OCI-LY3 (cell line): Measurements from ENCODE around the gene TIGD6.

Experiments used
- EZH2phosphoT487 ChIP-seq: fragments of 200-600 bp; shearing (Covaris generic); IDR thresholded peaks from 2 replicates; pipeline ENCODE4 v1.6.1; 2018; ENCODE audit warnings: antibody characterized with exemption, mixed run types, low read depth
- TF ChIP-seq, protein P1 (sequence below): fragments of 200-600, 300-600 bp; sonication (generic); IDR thresholded peaks from 2 replicates; pipeline ENCODE4 v1.5.1; 2014; ENCODE audit warnings: antibody characterized with exemption, low read length, low read depth

DNA sequence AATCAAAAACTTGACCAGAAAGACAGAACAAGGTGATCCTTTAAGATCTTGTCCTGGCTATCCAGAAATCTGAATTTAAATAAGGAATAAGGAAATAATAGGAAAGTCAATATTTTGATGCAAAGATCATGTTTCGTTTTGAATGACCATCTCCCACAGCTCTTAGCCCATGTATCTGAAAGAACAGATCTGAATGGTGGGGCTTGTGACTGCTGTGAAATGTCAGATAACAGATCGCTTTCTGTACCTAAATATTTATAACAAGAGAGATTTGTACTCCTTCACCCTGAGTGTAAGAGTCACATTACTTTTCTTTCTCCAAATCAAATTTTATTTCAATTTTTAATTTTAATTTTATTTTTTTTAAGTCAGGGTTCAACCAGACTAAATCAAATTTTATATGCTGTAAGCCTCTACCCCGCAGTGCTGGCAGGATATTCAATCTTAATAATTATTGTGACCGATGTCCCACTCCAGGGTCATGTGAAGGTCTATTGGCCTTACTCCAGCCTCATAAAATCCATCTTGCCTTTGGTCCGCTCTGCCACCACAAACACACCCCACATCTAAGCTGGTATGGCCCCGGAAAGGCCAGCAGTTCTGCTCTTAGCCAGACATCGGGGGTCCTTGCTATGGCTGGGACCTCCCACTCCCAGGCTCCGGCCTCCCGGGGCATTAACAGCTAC, 46.9 kb downstream of the TIGD6 start:
- TF ChIP-seq, protein P1, sequence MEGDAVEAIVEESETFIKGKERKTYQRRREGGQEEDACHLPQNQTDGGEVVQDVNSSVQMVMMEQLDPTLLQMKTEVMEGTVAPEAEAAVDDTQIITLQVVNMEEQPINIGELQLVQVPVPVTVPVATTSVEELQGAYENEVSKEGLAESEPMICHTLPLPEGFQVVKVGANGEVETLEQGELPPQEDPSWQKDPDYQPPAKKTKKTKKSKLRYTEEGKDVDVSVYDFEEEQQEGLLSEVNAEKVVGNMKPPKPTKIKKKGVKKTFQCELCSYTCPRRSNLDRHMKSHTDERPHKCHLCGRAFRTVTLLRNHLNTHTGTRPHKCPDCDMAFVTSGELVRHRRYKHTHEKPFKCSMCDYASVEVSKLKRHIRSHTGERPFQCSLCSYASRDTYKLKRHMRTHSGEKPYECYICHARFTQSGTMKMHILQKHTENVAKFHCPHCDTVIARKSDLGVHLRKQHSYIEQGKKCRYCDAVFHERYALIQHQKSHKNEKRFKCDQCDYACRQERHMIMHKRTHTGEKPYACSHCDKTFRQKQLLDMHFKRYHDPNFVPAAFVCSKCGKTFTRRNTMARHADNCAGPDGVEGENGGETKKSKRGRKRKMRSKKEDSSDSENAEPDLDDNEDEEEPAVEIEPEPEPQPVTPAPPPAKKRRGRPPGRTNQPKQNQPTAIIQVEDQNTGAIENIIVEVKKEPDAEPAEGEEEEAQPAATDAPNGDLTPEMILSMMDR = no peak
- TF ChIP-seq EZH2phosphoT487 = no peak
